Retina (tissue), 1 donor: ENCODE measurements around the gene CEBPB.
A peak's percentile ranks its signal among the peaks of the same experiment; 100 is the strongest.
"Not testable (repeated sequence)": the region's sequence is repeated elsewhere in the genome, so short reads cannot be mapped to it uniquely, and the experiment has no call there.

Experiments
- DNase-seq: peaks from one replicate; pipeline ENCODE4 v3.0.0-alpha.2; 2016

Gene CEBPB

DNA sequence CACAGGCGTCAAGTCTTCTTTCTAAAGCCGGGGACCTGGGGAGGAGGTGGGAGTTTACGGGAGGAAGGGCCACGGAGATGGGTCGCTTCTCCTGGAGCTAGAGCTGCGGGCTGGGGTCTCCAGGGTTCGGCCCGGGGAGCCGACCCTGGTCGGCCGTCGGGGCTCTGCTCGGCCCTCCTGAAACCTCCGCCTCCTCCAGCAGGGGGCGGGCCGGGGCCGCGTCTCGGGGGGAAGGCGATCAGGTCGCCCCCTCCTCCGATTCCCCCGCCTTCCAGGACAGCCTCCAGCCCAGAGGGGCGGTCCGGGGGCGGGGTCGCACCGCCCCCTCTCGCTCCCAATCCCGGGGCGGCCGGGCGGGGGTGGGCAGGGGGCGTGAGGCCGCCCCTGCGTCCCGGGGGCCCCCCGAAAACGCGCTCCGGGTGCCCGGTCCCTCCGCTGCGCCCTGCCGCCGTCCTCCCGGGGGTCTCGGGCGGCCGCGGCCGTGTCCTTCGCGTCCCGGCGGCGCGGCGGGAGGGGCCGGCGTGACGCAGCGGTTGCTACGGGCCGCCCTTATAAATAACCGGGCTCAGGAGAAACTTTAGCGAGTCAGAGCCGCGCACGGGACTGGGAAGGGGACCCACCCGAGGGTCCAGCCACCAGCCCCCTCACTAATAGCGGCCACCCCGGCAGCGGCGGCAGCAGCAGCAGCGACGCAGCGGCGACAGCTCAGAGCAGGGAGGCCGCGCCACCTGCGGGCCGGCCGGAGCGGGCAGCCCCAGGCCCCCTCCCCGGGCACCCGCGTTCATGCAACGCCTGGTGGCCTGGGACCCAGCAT lies at the start of gene CEBPB:
TSS of gene CEBPB (plus strand) at position 580 of the 814 bp plus-strand sequence. CDS start at position 784, 204 bp downstream.
- peak; percentile 81 for DNase-seq

DNA sequence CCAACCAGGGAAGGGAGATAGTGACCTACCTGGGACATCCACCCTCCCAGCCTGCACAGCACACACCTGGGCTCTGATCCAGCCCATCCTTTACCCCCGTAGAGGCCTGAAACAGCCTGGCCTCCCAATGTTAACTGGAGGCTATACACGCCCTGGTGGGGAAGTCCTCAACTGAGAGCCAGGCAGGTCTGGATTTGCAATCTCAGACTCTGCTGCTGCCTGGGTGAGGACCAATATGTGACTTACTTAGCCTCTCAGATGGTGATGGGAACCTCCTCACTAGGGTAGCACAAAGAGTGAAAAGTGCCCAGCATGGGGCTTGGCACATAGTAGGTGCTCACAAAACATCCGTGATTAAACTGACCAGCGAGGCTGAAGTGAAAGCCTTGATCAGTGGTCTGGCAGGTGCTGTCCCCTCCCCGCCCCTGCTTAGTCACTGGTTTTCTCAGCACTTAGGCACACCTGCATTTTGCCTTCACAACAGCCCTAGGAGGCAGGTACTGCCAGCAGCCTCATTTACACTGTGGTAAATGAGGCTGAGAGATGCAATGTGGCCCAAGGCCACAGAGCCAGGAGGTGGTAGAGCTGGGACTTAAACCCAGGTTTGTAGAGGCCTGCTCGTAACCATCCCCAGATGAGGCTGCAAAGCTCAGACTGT lies 49.5 kb upstream of the CEBPB start:
- DNase-seq, result no peak

DNA sequence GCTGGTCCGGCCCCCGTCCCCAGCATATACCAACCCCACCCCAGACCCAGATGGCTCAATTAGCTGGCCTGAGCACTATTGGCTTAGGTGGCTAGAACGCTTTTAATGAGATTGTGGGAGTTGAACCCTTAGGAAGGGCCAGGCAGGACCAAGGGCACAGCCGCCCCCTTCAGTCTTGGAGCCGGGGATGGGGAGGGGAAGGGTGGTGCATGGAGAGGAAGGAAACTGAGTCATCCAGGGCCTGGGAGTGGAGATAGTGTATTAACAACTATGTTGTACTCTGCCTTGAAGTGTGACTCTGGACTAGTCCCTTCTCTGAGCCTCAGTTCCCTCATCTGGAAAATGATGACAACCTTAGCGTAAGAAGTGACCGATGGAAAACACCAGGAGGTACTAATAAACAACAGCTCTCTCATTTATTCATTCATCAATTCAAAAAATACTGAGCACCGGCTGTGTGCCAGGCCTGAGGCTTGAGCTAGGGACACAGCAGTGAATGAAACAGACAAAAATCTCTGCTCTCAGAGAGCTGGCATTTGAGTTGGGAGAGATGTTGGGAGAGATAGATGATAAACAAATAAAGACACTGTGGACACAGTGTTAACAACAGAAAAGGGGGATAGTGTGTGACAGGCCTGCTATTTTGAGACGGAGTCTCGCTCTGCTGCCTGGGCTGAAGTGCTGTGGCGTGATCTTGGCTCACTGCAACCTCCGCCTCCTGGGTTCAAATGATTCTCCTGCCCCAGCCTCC lies 48.6 kb upstream of the CEBPB start:
- DNase-seq, result no peak

DNA sequence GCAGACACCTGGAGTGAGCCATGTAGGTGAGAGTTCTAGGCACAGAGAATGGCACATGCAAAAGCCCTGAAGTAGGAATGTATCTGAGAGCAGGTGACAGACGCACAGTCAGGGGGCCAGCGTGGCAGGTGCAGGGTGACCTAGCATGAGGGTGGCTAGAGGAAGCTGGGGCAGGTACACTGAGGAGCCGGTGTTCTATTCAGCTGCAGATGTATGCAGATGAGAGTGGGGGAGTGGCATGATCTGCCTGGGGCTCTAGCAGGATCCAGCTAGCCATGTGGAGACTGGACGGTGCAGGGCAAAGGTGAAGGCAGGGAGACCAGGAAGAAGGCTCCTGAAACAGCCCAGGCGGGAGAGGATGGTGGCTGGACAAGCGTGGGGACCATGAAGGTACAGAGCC lies 47.8 kb upstream of the CEBPB start:
- DNase-seq, result no peak

DNA sequence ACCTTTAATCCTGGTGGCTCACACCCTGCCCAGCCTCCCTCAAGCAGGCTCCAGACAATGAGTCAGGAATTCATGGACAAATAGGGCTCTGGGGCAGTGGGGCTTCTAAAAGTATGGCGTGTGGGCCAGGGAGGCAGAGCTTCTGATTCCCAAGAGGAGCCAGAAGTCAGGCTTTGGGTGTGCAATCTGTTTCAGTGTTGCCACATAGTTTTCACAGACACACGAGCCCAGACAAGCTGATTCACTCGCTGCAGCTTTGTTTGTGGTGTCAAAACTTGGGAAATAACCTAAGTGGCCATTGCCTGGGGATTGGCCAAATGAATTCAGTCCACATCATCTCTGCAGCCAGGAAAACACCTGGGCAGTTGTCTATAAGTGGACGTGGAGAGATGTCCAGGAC lies 46.3 kb upstream of the CEBPB start:
- no peak for DNase-seq

DNA sequence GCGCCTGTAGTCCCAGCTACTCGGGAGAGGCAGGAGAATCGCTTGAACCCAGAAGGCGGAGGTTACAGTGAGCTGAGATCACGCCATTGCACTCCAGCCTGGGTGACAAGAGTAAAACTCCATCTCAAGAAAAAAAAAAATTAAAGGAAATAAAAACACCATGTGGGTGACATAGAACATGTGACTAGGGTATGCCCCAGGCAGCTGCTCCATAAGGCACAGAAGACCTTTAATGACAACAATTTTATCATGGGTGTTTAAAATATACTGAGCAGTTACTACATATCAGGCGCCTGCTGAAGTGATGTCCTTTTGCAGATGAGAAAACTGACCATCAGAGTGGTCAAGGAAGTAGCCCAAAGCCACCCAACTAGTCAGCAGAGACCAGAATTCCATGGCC lies 45.1 kb upstream of the CEBPB start:
- no peak for DNase-seq

DNA sequence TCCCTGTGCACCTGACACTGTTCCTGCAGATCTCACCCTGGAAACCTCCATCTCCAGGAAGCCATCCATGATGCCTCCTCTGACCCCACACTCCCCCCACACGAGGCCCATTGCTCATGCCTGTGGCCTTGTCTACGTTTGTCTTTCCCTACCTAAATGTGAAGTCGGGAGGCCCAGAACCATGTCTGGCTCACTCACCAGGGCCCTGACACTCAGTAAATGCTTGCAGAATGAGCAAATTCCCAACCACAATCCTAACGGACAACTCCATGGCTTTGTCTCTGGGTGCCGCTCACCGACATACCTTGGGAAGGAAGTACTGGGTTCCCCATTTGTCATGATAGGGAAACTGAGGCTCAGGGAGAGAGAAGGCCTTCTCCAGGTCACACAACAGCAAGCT lies 44.4 kb upstream of the CEBPB start:
- no peak for DNase-seq

DNA sequence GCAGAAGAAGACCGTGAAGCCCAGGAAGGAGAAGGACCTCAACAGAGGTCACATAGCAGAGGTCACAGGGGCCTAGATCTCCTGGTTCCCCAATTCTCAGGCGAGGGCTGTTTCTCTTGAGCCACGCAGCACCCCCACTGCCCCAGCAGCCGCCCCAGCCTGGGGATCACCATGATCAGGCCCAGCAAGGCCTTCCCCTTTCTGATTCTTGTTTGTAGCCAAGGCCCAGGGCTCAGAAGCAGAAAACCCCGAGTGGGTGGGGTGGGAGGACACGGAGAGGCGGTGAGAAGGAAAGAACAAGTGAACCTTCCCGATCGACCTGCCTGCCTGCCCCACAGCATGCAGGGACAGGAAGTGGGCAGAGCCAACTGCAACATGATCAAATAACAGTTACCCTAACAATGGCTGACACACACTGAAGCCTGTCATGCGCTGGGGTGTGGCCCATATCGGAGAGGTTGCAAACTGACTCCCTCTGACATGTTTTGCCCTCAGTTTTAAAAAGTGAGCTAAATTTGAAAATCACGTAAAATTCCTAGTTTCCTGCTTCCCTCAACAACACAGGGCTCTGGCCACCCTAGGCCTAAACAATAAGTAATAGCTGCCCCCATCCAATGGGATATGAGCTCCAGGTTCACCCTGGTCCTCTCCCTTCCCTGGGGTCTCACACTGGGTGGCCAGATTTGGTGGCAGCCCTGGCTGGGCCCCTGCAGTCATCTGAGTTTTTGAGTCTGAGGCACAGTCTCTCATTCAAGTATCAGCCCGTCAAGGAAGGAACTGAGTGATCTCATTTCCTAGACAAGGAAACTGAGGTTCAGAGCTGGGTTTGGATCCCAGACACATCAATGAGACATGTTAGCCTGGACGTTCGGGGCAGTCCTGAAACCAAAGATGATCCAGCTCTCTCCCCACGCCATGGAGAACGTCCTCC lies 43.6 kb upstream of the CEBPB start:
- no peak for DNase-seq

DNA sequence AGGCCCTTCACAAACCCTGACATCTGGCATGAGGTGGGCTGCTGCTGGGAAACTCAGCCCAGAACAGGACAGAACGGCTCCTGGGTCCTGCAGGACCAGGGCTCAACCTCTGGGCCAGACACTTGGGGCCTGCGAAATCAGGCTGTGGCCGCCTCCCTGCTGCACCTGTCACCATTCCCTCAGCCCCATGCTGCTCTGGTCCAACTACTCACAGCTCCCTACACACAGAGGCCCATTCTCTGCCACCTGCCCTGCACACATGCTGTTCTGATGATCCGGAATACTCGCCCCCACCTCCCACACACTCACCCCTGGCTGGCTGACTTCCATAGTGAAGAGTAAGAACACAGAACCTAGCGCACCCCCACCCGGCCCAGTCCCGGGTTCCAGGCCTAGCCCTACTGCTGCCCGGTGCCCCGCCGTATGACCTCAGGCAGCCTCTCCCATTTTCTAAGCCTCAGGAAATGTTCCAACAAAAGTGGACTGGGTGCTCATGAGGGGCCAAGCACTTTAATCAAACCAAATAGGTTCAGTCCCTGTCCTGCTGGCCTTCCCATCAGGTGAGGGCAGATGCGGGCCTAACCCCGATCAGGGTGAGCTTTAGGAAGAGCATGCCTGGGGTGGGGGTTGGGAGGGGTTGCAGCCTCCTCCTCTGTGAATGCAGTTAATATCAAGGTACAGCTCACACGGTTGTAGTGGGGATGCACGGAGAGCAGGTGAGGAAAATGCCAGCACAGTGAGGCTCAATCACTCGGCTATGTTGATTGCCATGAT lies 41.0 kb upstream of the CEBPB start:
- DNase-seq, result no peak

DNA sequence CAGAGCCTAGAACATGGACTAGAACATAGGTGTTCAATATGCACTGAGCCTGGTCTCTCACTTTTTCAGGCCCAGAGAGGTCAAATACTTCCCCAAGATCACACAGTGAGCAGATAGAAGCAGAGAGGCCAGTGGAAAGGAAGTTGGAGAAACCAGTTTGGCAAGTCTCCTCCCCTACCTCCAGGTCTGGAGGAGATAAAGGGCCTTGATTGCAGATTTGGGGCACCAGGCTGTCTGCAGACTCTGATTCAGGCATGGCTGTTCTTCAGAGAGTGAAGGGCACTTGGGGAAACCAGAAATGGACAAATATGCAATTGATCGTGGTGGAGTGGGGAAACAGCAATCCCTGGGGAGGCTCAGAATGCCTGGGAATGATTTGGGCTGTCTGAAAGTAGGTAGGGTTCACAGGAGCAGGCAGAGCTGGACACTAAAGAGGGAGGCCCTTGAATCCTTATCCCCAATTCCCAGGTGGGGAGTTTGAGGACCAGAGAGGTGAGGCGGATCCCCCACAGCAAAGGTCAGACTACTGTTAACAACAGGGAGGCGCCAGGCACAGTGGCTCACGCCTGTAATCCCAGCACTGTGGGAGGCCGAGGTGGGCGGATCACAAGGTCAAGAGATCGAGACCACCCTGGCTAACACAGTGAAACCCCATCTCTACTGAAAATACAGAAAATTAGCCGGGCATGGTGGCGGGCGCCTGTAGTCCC lies 39.4 kb upstream of the CEBPB start:
- no peak for DNase-seq

DNA sequence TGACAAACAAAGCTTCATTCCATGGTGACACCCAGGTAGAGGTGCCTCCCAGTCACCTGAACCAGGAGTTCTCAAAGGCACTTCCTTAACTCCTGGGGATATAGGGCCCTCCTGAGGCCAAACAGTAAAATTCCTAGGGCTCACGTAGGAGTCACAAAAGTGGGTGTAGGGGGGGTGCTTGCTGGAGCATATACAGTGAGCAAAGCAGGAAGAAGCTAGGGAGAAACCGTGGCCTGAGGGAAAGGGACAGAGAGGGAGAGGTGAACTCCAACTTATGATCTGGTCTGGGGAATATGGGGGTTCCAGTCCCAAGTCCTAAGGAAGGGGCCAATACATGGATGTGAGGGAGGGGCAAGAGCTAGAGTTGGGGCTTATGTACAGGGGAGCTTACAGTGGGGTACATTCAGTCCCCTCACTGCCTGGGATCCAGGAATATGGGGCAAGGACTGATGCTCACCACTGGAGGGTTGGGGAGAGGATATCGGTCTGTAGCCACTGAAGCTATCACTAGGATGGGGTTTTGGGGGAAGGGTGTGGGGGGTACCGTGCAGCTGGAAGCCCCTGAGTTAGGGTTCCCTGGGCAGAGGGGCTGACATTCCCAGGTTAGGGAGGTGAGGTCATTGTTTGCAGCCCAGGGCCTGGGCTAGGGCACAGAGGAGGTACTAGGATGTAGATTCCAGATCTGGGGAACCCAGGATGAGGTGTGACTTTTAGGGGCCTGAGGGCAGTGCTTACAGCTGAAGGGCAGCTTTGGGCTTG lies 38.1 kb upstream of the CEBPB start:
- no peak for DNase-seq

DNA sequence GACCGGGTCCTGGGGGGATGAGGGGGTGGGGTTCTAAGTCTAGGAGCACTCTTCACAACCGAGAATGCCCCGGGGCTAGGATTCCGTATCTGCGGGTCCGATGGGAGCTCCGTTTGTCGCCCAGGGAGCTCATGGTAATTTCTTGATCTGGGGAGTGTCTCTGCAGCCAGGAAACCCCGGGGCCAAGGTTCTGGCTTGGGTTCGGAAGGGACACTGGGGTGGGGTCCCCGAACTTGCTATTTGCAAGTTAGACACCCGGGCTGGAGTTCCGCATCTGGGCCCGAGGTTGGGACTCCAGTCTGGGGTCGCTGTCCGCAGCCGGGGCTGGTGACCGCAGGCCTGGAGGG lies 37.5 kb upstream of the CEBPB start:
- peak; percentile 68 for DNase-seq

DNA sequence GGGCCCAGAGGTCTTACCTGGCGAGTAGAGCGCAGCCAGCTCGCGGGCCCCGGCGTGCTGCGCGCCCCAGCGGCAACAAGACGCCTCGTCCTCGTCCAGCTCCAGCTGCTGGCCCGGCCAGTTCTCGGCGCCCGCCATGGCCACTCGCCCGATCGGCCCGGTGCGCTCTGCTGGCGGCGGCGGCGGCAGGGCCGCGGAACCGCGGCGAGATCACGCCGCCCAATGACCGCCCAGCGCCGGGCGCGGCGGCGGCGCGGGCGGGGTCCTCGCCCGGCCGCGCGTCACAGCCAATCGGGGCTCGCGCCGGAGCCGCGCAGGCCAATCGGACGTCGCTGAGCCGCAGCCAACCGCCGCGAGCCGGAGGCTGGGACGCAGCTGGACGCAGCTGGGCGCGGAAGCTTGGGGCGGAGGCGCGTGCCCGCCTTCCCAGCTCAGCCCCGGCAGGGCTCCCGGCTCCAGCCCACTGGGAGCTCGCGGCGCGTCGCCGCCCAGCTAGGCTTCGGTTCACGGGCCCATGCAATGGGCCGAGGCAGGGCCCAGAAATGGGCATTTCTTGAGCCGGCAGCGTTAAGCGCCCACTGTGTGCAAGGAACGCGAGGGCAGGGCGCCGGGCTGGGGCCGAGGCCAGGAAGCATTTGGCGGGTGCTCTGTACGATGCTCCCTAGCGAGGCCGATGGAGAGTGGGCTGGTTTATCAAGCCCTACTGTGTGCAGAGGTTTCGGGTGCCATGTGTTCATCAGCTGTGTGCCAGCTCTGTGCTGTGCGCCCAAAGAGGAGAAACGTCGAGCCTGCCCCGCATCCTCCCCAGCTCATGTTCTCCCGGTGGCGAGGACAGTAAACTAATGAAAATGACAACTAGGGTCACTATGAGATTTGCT lies 36.9 kb upstream of the CEBPB start, which contains the start of gene PEDS1:
TSS of gene PEDS1 (minus strand) at position 224 of the 878 bp plus-strand sequence. CDS start at position 138, 86 bp downstream.
- peak; percentile 92 for DNase-seq

DNA sequence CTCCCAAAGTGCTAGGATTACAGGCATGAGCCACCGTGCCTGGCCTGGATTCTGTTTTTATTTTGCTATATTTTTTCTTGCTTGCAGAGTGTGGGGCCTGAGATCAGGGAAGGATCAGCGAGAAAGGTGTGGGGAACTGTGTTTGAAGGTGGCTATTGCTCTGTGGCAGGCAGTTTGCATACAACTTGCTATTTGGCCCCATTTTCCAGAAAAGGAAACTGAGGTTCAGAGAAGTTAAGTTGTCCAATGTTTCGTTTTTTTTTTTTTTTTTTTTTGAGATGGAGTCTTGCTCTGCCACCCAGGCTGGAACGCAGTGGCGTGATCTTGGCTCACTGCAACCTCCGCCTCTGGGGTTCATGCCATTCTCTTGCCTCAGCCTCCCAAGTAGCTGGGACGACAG lies 29.1 kb upstream of the CEBPB start:
- DNase-seq, result not testable (repeated sequence)

DNA sequence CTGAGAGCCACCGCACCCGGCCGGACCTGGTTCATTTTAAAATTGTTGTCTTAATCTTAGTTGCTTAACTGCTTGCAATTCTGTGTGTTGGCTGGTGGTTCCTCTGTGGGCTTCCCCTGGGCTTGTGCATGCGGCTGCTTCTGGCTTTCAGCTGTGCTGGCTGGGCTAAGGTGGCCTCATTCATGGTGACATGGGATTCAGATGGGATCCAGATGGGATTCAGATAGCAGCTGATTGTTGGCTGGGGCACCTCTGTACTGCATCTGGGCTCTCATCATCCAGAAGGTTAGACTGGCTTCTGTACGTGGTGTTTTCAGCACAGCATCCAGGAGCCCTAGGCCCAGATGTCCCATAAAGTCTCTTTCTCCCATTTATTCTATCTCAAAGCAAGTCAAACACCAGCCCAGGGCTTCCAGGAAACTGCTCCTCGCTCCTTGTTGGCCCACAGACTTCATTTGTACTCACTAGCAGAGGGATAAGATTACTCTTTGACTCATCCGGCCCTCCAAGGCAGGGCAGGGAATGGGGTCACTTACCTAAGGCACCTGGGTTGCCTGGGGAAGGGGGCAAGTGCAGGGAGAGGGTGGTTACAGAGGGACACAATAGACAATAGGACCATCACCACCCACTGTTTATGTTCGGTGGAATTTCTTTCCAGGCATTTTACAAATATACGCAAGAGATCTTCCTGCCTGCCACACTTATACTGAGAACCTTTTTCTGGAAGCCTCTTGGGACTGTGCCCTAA lies 26.9 kb upstream of the CEBPB start:
- peak; percentile 19 for DNase-seq

DNA sequence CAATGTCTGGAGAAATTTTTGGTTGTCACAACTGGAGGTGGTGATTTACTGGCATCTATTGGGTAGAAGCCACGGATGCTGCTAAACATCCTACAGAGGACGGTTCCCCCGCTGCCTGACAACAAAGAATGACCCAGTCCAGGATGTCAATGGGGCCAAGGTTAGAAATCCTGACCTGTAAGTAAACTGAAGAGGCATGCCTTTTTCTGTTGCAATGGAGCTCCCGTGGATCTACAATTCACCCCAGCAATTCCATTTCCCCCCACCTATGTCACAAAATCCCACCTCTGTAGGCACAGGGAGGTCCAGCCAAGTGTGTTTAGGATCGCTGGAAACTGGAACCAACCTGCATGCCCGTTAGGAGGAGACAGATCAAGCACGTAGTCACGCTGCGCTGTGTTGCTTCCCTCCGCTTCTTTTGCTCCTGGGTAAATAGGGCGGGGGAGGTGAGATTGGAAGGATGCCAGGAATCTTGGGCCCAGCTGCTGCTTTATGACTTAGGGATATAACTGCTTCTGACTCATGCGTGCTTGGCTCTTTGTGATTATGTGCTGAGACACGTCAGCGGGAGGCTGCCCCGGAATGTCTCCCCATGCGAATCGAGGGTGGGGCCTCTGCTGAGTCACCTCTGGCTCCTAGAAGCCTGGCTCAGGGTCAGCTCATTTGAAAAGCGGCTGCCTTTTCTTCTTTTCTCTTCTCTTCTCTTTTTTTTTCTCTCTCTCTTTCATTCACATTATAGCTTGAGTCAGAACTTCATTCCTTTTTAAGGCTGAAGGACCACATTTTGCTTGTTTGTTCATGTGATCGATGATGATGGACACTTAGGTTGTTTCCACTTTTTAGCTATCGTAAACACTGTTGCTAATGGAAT lies 24.7 kb upstream of the CEBPB start:
- DNase-seq, result peak; percentile 86

DNA sequence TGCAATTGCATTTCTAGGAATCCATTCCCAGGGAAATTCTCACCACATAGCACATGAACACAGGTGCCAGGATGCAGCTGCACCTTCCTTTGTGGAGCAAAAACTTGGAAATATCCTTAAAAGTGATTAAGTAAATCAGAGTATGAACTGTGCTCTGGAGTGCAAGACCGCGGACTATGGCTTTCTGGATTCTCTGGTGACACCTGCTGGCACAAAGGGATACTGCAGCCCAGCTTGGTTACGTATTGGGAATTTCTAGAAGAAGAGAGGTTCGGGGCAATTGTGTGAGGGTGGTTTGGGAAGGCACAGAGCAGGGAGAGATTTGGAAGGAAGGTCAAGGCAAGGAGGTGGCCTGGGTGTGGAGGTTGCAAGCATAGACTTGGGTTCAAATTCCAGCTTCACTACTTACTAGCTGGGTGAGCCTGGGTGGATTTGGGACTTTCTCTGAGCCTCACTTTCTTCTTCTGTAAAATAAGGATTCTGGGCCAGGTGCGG lies 21.3 kb upstream of the CEBPB start:
- DNase-seq, result peak; percentile 79
